Measurements from ENCODE around the gene ITIH4.
A peak's percentile ranks its signal among the peaks of the same experiment; 100 is the strongest.

The ITIH4 gene

DNA sequence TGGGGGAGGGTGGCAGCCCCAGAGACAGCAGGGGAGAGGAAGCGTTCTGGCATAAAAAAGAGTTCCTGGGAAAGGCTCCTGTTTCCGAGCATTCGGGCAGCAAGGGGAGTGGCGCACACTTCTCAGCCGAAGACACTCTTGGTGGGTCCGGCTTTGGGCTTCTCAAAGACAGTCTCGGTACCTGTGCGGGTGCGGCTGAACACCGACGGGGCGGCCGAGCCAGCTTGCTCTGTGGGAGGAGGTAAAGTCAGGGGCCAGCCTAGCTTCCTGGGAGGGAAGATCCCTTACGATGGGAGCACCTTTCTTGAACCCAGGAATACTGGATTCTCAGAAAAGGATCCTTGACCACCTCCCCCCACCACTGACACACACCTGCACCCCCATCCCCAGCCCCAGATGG, 2.7 kb upstream of the ITIH4 start:
- no peak for DNase-seq

DNA sequence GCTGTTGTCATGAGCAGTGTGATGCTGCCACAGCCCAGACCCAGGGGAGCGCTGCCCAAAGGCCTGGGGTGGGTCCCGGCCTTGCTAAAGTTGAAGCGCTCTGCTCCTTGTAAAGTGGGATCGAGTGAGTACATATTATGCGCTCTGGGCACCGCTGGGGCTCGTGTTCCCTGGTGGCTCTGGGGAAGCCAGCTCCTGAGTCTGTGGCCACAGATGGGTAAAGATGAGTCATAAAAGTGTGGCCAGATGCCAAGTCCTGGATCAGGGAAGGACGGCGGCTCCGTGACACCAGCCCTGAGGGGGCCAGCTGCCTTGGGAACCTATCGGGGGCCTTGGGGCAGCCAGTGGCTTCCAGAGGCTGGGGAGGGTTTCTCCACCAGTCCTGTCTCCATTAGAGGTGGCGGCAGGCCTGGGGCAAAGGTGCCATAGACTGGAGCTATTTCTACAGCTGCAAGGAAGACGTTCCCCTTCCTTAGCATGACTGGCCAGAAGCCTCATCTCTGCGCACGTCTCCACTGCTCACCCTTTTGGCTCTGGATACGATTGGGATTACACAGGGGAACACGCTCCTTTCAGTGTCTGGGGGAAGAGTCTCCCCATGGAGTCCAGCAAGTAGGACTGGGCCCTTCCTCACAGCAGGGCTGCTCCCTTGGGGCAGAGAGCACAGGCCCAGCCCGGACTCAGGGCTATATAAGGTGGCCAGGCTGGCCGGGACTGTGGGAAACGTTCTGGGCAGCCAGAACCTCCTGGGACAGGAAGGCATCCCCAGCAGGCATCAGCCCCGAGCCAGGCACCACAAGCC, 1.2 kb upstream of the ITIH4 start:
- DNase-seq = peak in 5 of 51 donors; percentile 5 to 56 (median 22)

- DNase-seq = no peak
These were observed 487 bp downstream of the ITIH4 start for GRCh38 chr3:52829906-52830463.

DNA sequence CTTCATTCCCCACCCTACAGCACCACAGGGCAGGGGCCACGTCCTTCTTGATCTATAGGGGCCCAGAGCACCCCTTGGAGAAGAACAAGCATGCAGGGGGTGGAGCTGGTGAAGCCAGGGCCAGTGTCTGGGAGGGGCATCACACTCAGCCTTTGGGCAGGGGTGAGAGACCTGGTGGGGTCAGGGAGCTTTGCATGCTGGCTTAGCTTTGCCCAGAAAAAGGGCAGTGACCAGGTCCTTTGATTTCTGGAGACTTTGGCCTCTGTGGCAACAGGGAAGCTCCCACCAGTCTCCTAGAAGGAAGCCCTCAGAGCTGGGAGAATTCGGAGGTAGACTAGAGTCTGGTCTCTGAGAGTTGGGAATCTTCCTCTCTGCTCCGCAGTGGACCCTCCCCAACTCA, 990 bp downstream of the ITIH4 start:
- no peak for DNase-seq

DNA sequence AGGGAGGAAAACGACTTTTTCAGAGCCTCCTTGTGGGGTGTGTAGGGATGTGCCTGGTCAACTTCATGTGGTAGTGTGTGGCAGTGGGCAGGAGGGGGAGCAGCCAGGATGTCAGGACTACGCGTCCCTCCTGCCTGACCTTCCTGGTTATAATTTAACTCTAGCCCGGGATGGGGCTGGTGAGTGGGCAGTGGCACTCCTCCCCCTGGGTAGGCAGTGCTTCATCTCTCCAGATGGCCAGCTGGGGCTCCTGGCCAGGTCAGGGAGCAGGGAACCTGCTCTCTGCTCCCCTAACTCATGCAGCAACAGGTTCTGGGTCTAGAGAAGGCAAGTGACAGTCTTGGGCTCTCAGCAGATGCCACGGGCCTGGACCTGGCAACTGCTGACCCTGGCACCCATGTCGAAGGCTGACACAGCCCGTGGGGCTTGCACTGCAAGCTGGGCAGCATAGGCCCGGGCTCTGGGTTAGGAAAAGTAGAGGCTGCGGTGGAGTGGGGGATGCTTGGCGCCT, 2.6 kb downstream of the ITIH4 start:
- DNase-seq = no peak

DNA sequence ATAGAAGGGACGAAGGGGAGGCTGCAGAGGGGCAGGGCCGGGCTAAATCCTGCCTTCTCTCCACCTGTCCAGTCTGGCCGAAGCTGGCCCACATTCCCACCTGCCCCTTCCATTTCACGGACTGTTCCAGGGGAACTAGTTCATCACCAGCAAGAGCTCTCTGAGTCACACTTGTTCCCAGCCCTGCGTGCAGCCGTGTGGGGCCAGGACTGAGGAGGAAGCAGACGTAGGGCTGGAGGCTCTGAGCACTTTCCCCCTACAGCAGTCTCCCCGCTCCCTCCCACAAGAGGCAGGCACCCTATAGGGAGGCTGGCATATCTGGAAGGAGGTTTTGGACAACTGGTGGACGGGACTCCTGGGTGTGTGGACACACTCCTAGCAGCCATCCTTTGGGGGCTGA, 3.0 kb downstream of the ITIH4 start:
- no peak for DNase-seq

DNA sequence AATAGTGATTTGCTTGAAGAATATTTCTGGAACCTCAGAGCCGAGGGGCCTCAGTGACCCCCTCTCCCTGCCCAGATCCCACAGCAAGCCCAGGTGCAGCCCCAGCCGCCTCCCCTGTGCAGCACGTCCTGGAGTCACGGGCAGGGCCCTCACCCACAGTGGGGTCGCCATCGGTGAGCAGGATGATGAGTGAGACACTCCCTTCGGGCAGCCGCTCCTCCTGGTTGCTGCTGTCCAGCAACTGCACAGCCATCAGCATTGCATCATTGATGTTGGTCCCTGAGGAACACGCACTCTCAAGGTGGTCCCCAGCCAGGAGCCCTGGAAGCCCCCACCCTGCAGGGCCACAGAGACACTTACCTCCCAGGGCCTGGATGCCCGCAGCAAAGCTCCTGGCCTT, 6.4 kb downstream of the ITIH4 start:
- DNase-seq = no peak

- DNase-seq = no peak
These were observed 8.1 kb downstream of the ITIH4 start for GRCh38 chr3:52822363-52822762.

DNA sequence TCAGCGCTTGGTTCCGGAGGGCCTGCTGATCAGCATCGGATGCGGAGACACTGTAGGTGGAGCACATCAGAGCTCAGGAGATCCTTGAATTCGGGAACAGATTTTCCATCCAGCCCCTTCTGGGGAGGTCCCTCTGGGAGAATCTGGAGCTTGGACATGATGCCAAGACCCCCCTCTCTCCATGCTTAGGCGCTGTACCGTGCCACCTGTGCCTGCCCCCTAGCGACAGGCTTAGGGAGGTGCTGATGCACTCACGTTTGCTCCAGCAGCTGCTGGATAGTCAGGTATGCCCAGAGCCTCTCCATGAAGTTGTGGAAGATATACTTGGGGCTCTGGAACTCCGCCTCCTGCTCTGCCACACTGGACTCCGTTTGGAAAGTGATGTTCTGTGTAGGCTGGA, 9.7 kb downstream of the ITIH4 start:
- DNase-seq = no peak

DNA sequence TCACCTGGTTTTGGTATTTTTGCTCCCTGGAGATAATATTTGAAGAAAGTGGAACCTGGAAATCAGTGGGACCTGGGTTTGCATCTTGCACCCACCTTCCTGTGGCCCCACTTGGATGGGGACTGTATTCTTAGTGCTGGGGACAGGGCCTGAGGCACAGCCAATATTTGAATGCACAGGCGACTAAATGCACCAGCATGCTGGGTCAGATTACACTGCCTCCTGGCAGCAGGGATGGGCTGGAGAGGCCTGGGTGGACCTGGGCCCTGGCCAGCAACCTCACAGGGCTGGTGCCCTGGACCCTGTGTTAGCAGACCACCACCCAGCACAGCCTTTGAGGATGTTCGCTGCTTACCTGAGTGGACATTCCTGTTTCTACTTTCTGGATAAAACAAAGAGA, 10.5 kb downstream of the ITIH4 start:
- DNase-seq = no peak

DNA sequence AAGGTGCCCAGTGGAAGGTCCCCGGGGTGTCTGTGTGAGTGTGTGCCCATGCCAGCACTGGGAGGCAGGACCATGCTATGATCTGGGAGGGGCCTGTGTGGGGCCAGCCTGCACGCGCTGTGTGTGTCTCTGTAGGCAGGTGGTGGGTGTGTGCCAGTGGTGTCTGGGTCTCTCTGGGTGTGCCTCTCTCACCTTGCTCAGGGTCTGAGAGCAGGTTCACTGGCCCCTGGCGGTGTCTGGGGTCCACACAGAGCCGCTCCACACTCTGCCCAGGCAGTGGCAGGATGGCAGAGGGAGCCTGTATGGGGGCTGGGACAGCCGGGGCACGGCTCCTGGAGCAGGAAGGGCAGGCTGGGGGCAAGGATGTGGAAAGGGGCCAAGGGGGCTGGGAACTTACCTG, 12.6 kb downstream of the ITIH4 start:
- DNase-seq = no peak

GRCh38 chr3:52817221-52817620, 13.3 kb downstream of the ITIH4 start:
- no peak for DNase-seq

DNA sequence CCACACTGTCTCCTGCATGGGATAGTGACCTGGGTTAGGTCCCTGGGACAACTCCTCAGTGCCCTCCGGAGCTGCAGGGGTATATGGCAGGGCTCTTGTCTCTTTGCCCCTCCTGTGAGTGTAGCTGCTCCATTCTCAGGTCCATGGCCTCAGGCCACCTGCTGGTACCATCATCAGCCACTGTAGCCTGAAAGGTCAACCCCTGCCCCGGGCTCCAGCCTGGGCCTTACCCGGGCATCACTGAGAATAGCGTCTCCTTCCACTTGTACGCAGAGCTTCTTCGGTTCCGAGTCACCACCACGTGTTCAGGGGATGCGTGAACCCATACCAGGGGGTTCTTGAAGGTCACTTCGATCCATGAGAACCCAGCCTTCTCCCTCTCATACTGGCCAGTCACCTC, 13.8 kb downstream of the ITIH4 start:
- no peak for DNase-seq

GRCh38 chr3:52816199-52816598, 14.3 kb downstream of the ITIH4 start:
- no peak for DNase-seq

DNA sequence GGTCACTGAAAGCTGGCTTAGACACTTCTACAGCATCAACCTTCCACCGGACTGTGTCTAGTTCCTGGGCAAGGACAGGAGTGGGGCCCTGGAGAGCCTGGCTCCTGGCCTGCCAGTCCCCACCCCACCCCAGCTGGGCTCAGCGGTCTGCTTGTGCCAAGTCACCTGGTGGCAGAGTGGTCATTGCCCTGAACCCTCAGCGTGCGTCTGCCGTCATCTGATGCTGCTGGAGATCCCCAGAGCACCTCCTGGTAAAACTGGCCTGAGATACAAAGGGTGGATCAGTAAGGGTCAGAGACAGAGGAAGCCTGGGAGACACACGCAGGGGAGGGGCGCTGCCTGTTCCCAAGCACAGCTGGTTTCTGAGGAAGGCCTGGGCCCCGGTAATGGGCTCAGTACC, 16.7 kb downstream of the ITIH4 start:
- no peak for DNase-seq

- no peak for DNase-seq
These were observed 18.9 kb downstream of the ITIH4 start for GRCh38 chr3:52811452-52812011.

GRCh38 chr3:52810923-52811322, 19.5 kb downstream of the ITIH4 start:
- DNase-seq = no peak

DNA sequence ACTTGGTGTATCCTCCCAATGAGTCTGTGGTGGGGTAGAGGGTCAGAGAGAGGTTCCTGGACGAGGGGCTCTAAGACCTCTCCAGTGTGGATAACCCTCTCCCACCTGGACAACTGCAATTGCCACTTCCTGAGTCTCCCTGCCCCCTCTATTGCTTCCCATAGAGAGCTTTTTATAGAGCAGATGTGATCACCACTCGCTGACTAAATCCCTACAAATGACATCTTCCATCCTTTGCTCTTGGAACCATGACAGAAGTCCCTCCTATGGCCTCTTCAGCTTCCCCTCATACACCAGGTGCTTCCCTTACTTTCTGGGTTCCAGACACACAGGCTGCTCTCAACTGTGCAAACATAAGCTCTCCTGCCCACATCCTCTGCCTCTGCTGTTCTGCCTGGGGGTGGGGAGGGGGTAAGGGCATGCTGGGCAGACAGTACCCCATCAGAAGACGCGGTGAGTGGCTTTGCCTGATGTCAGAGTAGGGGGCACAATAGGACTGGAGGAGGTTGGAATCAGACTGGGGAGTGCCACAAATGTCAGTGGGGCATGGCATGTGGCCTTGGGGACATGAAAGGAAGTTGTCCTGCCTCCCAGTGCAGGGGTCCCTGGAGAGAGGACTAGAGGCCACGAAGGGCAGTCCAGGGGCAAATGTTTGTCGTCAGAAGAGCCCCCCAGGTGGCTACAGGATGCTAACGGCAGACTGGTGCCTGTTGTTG, 20.7 kb downstream of the ITIH4 start:
- no peak for DNase-seq

- DNase-seq = no peak
These were observed 21.3 kb downstream of the ITIH4 start for GRCh38 chr3:52809149-52809548.

DNA sequence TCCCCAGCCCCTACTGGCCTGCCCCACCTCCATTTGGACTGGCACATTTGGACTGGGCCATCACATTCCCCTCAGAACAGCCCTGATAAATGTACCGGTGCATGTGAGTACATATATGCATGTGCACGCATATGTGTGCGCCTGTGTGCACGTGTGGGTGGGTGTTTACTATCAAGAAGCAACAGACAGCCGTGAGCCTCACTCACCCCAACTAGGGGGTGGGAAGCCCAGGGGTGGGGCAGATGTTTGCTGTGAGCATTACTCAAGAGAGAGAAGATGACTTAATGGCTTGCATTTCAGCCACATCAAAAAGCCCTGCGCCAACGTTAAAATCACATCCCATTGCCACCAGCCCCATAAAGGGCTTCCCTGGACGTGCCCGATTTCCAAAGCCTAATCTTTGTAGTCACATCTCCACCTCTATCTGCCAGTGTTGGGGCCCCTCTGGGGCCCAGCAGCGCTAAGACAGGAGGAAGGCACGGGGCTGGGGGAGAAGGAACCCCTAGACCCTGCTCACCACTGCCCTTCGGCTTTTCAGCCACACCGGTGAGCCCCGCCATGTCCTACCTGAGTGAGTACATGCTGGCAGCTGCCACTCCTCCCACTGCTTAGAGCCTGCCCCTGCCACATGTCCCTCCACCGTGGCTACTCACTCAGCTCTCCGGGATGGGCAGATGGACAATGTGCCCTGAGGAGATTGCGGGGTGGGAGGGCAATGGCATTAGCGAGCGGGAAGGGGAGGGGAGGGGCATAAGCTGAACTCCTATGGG, 25.0 kb downstream of the ITIH4 start:
- no peak for DNase-seq

- no peak for DNase-seq
These were observed 28.6 kb downstream of the ITIH4 start for GRCh38 chr3:52801839-52802238.

DNA sequence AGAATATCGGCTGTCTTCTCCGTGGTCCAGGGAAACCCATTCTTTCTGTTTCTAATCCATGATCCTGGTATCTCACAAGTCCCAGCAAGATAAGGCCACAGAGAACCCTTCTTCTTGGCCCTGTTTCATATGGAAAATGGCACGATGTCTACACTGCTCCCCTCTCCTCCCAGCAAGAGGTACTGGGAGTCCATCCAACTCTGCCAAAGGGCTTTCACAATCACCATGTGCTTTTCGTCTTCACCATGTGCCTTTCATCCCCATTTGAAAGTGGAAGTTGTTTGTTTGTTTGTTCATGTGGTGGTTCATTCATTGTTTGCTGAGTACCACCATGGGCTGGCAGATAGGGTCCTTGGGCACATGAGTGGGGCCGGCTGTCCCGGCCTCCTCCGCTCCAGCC, 30.4 kb downstream of the ITIH4 start:
- DNase-seq = no peak
